GM21360 (cell line): Measurements from ENCODE around the gene TANC2.
"Not testable (repeated sequence)": the region's sequence is repeated elsewhere in the genome, so short reads cannot be mapped to it uniquely, and the experiment has no call there.

ENCODE experiments used
- ATAC-seq: cut with Tn5 transposase; IDR thresholded peaks from one replicate; pipeline ENCODE4 v1.9.1; 2021; ENCODE audit warnings: mild to moderate bottlenecking, moderate library complexity; ENCODE audit not compliant: unreplicated experiment

The TANC2 gene

DNA sequence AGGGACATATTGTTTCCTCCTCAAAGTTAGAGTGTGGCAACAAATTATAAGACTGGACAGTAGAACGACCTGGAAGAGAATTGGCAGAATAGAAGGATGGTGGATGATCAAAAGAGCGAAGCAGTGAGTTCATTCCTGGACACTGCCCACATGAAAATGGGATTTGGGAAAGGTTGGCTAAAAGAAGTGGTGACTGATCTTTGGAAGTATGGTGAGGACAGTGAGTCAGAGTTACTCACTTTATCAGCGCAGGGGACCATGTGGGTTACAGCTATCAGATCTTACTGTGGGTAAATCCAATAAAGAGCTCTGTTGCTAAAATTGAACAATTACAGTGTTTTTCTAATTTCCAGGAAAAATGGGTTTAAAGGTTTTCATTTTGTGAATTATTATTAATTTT, 2.7 kb upstream of the TANC2 start:
- no peak for ATAC-seq

DNA sequence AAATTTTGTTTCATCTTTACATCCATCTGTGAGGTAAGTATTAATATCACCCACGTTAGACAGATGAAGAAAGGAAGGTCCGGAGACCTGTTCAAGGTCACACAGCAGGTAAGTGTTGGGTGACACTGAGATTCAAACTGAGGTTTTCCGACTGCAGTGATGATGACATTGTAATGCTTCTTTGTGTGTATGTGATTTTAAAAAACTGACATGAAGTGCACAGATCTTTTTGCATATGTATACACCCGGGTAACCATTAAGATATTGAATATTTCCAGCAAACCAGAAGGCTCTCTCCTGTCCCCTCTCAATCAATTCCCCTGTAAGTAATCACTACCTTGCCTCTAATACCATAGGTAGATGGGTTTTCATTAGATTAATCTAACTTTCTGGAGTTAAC, 1.5 kb upstream of the TANC2 start:
- ATAC-seq: no peak

- ATAC-seq: no peak
These were observed 805 bp upstream of the TANC2 start for GRCh38 chr17:62965174-62965685.

DNA sequence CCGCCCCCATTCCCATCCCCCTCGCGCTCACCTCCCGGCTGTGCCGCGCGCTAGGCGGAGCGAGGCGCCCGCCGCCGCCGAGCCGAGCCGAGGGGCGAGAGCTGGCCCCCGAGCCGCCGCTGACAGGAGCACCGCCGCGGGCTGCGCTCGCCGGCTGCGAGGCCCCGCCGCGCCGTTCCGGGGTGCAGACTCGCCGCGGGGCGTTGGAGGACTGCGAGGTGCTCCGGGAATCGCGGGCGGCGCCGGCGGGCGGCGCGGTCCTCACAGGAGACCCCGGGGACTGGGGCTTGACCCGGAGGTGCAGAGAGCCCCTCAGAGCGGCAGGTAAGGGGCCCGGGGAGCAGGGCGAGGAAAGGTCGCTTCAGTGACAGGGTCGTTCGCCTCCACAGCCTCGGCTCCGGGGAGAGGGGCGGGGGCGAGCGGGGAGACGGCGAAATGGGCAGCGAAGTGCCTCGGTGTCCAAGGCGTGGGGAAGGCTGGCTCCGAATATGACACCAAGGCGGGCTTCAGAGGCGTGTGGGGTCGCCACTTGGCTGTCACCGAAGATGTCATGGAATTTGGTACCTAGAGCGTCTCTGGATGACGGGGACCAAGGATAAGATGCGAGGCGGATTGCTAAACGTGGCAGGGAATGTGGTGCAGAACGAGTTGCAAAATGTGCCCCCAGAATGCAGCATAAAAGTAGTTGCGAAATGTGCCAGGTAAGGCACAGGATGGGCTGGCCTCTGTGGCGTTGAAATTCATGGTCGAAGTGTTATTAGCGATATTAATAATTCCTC, 580 bp downstream of the TANC2 start:
- ATAC-seq: peak; percentile 37

DNA sequence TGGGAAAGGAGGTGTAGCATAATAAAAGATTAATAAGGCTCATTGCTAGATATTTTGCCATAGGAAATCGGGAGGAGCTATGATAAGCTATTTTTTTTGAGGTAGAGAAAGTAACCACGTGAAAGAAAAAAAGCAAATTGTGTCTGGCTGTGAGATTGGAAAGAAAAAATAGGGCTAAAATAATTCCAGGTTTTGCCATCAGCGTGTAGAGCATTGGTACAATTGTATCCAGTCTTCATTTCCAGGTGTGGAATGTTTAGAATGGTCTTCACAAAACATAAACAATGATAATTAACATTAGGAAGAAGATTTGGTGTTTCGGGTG, 1.1 kb downstream of the TANC2 start:
- ATAC-seq: no peak

DNA sequence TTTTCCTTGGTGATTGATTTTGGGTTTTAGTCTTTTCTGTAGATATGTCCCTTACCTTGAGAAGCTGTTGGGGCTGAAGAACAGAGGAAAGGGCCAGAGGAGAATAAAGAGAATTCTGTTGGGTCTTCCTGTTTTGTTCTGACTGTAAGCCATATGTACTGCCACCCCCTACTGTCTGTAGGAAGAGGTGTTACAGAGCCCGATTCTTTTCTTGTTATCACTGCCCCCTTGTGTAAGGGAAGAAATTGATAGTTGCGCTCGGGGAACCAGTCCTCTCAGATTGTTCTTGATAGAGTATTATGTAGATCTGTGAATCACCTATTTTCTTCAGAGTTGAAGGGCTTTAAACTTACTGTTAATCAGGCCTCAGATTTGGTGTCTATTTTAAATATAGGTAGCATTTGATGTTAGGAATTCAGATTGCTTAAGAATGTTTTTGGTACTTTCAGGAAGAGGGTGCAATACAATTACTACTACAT, 2.4 kb downstream of the TANC2 start:
- no peak for ATAC-seq

DNA sequence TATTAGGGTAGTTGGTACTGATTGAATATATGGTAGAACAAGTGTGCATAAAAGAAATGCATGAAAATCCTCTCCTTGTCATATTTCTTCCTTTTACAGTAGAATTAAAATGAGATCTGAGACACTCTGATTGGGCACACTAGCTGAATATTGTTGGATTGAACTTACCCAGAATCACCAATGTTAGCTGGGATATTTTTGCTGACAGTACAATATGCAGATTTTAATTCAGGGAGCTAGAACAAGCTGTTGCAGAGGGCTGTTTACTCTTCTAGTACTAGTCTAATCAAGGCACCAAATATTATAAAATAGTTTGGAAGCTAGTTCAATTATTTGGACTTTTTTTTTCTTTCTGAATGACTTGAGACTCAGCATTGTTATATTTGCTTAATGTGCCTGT, 4.6 kb downstream of the TANC2 start:
- ATAC-seq: no peak

DNA sequence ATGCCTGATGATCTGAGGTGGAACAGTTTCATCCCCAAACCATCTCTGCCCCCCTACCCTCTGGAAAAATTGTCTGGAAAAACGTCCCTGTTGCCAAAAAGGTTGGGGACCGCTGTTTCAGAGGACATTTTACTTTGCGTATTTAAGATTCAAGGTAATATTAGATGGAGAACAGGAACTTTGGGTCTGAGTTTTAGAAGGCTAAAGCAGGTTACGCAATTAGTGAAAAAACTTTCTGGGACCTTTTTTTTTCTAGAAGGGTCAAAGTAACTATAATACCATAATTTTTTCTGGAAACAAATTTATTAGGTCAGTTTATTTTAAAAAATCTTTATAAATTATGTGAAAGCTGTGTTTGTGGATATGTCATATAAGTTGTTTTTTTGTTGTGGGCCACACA, 5.8 kb downstream of the TANC2 start:
- no peak for ATAC-seq

GRCh38 chr17:62974788-62975187, 8.8 kb downstream of the TANC2 start:
- ATAC-seq: no peak

- no peak for ATAC-seq
These were observed 9.2 kb downstream of the TANC2 start for GRCh38 chr17:62975206-62975605.

GRCh38 chr17:62976643-62977231, 10.7 kb downstream of the TANC2 start:
- ATAC-seq: not testable (repeated sequence)

DNA sequence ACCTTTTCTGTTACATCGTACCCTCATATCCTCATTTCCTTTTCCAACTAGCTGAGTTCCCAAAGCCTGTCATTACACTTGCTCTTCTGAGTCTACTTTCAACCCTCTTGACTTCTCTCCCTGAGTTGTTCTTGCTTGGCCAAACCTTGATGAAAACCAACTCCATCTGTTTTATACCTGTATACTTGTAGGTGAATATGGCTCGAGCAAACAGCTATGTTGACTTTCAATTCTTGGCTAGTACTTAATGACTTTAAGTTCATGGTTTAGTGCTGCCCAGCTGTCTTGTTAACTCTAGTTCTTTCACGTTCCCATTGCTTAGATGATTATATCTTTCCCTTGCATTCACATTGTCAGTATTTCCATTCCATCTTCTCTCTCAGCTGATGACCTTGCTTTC, 14.8 kb downstream of the TANC2 start:
- no peak for ATAC-seq

- ATAC-seq: no peak
These were observed 15.9 kb downstream of the TANC2 start for GRCh38 chr17:62981933-62982332.

DNA sequence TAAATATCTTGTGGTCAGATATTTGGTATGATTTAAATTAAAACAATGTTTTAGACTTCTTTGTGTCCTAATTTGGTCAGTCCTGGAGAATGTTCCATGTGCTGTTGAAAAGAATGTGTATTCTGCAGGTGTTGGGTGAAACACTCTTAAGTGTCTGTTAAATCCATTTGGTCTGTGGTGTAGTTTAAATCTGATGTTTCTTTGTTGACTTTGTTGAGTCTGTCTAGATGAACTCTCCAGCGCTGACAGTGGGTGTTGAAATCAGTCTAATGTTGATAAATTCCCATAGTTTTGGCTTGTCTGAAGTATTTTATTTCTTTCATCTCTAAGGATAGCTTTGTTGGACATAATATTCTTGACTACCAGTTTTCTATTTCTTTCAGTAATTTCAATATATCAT, 18.8 kb downstream of the TANC2 start:
- ATAC-seq: no peak

DNA sequence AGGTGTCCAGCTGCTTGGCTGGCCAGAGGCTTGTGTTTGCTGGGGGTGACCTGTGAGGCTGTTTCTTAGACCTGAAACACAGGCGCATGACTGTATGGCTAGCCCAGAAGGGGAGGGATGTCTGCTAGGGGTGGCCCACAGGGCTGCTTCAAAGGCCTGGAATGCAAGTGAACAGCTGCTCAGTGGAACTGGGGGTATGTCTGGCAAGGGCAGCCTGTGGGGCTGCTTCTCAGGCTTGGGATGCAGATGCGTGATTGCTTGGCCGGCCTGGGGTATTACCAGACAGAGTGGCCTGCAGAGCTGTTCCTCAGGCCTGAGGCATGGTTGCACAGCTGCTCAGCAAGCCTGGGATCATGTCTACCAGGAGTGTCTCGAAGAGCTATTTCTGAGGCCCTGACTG, 20.5 kb downstream of the TANC2 start:
- no peak for ATAC-seq

DNA sequence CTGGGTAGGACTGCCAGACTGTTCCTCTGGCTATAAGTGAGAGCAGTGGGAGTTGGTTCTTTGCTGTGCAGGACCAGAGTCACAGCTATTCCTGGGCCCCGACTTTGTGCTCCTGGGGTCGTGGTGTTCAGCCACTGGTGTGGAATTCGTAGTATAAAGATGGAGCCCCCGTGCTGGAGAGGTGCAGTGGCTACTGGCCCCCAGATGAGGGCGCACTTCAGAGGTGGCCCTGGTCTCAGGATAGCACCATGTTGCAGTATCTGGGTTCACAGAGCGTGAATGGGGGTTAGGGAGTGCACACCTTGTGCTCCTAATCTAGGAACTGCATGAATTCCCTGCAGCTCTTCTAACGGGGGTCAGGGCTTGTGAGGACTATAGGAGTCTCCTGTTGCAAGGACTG, 21.1 kb downstream of the TANC2 start:
- no peak for ATAC-seq

DNA sequence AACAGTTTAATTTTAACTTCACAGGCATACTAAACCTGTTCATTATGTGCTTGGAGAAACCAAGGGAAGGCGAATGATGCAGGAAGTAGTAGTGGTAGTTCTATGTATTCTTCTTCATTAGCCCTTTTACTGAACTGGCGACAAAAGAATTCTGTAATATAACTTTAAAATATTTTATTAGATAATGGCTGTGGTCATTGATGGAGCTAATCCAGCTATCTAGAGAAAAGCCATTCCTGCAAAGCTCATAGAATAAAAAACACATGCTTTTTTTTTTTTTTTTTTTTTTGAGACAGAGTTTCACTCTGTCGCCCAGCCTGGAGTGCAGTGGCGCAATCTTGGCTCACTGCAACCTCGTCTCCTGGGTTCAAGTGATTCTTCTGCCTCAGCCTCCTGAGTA, 23.5 kb downstream of the TANC2 start:
- ATAC-seq: no peak

DNA sequence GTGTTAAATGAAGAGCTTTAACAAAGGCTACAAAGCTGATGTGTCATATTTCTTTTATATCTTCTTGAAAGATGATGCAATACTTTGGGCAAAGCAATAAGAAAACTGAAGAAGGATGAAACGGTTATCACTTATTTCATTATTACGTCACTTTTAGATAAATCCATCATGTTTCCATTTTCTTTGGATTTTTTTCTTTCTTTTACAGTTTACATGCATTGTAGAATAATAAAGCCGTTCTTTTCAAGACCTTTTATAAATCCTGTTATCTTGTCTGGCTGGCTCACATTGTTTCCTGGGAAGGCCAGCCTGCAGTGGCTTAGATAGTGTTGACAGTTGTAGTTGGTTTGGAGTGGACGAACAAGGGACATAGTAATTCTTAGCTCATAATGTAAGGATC, 28.9 kb downstream of the TANC2 start:
- ATAC-seq: no peak

GRCh38 chr17:62995377-62995885, 29.4 kb downstream of the TANC2 start:
- no peak for ATAC-seq

- no peak for ATAC-seq
These were observed 30.2 kb downstream of the TANC2 start for GRCh38 chr17:62996221-62996620.

- ATAC-seq: no peak
These were observed 32.1 kb downstream of the TANC2 start for GRCh38 chr17:62998166-62998565.

DNA sequence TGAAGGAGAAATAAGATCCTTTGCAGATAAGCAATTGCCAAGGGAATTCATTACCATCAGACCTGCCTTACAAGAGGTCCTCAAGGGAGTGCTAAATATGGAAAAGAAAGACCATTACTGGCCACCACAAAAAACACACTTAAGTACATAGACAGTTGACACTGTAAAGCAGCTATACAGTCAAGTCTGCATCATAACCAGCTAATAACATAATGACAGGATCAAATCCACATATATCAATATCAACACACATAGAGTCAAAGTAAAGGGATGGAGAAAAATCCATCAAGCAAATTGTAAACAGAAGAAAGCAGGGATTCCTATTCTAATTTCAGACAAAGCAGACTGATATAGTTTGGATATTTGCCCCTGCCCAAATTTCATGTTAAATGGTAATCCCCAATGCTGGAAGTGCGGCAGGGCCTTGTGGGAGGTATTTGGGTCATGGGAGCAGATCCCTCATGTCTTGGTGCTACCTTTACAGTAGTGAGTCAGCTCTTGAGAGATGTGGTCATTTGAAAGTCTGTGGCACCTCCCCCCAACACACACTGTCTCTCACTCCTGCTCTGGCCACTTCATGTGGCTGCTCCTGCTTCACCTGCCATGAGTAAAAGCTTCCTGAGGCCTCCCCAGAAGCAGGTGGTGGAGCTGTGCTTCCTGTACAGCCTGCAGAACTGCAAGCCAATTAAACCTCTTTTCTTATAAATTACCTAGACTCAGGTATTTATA, 32.8 kb downstream of the TANC2 start:
- no peak for ATAC-seq
